ENCODE measurements around the gene HOGA1. TPM values are rescaled to one million over a fixed set of nuclear protein-coding genes. Genes with fewer than 3 reads are reported as not detected.

The HOGA1 gene
- polyA plus RNA-seq (2012; rRNA removed): 2.9 and 4.8 TPM in 2 replicates
- 1.9 and 3.0 TPM in 2 replicates for polyA plus RNA-seq (2012; cell fraction: cytosol; rRNA removed)
- polyA plus RNA-seq (2012; cell fraction: nucleus; rRNA removed): 5.9 and 9.4 TPM in 2 replicates

DNA sequence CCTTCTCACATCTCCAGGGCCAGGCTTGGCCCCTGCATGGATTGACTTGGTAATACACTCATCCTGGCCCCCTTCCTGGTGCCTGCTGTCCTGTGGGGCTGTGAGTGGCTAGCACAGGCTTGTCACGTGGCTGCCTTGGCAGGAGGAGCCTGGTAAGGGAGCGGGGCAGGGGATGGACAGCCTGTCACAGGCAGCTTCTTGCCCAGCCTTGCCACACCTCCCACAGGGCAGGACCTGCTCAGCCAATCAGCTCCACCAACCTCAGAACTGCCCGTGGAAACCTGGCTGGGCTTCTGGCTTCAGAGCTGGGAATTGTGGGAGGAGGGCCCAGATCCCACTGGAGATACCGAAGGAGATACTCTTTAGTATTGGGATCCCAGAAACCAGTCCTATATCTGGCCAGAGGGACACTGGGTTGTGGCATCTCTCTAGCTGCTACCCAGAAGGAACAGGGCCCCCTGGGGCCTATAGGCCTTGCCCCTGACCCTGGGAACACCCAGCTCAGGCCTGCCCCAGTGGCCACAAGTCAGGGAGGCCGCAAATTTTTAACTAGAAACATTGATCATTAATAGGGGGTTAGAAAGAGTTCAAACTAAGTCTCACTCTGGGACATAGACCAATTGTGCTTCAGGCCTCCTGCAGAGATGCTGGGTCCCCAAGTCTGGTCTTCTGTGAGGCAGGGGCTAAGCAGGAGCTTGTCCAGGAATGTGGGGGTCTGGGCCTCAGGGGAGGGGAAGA, at the start of gene HOGA1:
HOGA1 (plus strand) TSS at position 330 of the 738 bp plus-strand sequence; CDS start at position 645, 315 bp downstream.
- ChIA-PET CTCF (interaction anchor here (1.4 to 7.1 kb wide), 3 partner anchors 12 to 31 kb away, joined by 4 to 60 read pairs (median 7); partner anchors contain the start of gene ANKRD2), POLR2A (interaction anchor here (0.9 to 1.3 kb wide), 2 partner anchors 9 to 100 kb away, joined by 3 to 4 read pairs; no protein-coding TSS in a partner anchor)
- Histone ChIP-seq H3F3A (replicated peaks; ENCODE audit: insufficient read depth) (no peaks in the 10 kb centered on the region), H3K27me3 (ENCODE audit: insufficient read depth) (no peaks in the 10 kb centered on the region), H3K4me3 (ENCODE audit: low read depth in 2 of 2, low read length in 1 of 2) (no peak within 1 kb of the TSS; a peak in 1 of 4 replicates), H3K27ac (ENCODE audit: low read depth in 2 of 2, low read length in 1 of 2) (peak within 1 kb of the TSS; percentile 16 to 72; a peak in 3 of 4 replicates), H3K9ac (no peak within 1 kb of the TSS), H4K20me1 (ENCODE audit: insufficient read depth) (no peaks in the 10 kb centered on the region), H3K79me2 (ENCODE audit: insufficient read depth) (no peaks in the 10 kb centered on the region), H3K36me3 (replicated peaks in 1 of 2; ENCODE audit: control insufficient read depth in 1 of 2, insufficient read depth in 2 of 2, low read length in 1 of 2) (no peaks in the 10 kb centered on the region), H2AFZ (ENCODE audit: low read depth) (peak within 1 kb of the TSS; percentile 85; the same call in 1 of the 2 replicates), H3K9me3 (no peaks in the 10 kb centered on the region), H3K4me1 (ENCODE audit: control insufficient read depth in 1 of 2, insufficient read depth in 2 of 2, low read depth in 1 of 2, low read length in 1 of 2) (peaks cover 0 to 21% of the 10 kb centered on the region in 2 experiments; a peak in 1 of 4 replicates), H3K9me2 (no peaks in the 10 kb centered on the region), H3K4me2 (peak within 1 kb of the TSS; percentile 0; the same call in 1 of the 2 replicates)
- DNase-seq: peak; percentile 89
- TF ChIP-seq, protein P1, sequence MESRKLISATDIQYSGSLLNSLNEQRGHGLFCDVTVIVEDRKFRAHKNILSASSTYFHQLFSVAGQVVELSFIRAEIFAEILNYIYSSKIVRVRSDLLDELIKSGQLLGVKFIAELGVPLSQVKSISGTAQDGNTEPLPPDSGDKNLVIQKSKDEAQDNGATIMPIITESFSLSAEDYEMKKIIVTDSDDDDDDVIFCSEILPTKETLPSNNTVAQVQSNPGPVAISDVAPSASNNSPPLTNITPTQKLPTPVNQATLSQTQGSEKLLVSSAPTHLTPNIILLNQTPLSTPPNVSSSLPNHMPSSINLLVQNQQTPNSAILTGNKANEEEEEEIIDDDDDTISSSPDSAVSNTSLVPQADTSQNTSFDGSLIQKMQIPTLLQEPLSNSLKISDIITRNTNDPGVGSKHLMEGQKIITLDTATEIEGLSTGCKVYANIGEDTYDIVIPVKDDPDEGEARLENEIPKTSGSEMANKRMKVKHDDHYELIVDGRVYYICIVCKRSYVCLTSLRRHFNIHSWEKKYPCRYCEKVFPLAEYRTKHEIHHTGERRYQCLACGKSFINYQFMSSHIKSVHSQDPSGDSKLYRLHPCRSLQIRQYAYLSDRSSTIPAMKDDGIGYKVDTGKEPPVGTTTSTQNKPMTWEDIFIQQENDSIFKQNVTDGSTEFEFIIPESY (IDR thresholded peaks at IDR 0.05; ENCODE audit: borderline replicate concordance, low read depth): no peak
- TF ChIP-seq GABPA (IDR thresholded peaks at IDR 0.05; ENCODE audit: low read depth) (no peak), JUND (IDR thresholded peaks at IDR 0.05) (no peak), GATA2 (CRISPR knock-in tag; IDR thresholded peaks at IDR 0.05) (peak; percentile 68; the same call in 1 of the 2 replicates), MXI1 (IDR thresholded peaks at IDR 0.05; ENCODE audit: low read depth, low read length) (peak; percentile 84), EP300 (IDR thresholded peaks at IDR 0.05; ENCODE audit: borderline replicate concordance in 1 of 2, low read depth in 1 of 2, low read length in 1 of 2) (no peak), NFIC (IDR thresholded peaks at IDR 0.05; ENCODE audit: borderline replicate concordance) (no peak), POLR2AphosphoS5 (IDR thresholded peaks at IDR 0.05; ENCODE audit: low read depth, low read length) (0 out of 2 replicates have a peak, but pooled peaks have one; percentile 30), CHD2 (IDR thresholded peaks at IDR 0.05; ENCODE audit: low read length, partially characterized antibody) (no peak), RFX5 (IDR thresholded peaks at IDR 0.05; ENCODE audit: low read length) (peak; percentile 64; the same call in 1 of the 2 replicates), FOXJ3 (CRISPR knock-in tag; IDR thresholded peaks at IDR 0.05) (no peak)
- TF ChIP-seq, protein P2, sequence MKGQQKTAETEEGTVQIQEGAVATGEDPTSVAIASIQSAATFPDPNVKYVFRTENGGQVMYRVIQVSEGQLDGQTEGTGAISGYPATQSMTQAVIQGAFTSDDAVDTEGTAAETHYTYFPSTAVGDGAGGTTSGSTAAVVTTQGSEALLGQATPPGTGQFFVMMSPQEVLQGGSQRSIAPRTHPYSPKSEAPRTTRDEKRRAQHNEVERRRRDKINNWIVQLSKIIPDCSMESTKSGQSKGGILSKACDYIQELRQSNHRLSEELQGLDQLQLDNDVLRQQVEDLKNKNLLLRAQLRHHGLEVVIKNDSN (IDR thresholded peaks at IDR 0.05; ENCODE audit: borderline replicate concordance, low read depth): peak; percentile 89
- TF ChIP-seq, protein P3, sequence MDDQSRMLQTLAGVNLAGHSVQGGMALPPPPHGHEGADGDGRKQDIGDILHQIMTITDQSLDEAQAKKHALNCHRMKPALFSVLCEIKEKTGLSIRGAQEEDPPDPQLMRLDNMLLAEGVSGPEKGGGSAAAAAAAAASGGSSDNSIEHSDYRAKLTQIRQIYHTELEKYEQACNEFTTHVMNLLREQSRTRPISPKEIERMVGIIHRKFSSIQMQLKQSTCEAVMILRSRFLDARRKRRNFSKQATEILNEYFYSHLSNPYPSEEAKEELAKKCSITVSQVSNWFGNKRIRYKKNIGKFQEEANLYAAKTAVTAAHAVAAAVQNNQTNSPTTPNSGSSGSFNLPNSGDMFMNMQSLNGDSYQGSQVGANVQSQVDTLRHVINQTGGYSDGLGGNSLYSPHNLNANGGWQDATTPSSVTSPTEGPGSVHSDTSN (IDR thresholded peaks at IDR 0.05): peak; percentile 40; the same call in 1 of the 2 replicates
- TF ChIP-seq, protein P4, sequence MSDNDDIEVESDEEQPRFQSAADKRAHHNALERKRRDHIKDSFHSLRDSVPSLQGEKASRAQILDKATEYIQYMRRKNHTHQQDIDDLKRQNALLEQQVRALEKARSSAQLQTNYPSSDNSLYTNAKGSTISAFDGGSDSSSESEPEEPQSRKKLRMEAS (IDR thresholded peaks at IDR 0.05; ENCODE audit: low read depth): peak; percentile 62; the same call in 1 of the 2 replicates
- TF ChIP-seq, protein P5, sequence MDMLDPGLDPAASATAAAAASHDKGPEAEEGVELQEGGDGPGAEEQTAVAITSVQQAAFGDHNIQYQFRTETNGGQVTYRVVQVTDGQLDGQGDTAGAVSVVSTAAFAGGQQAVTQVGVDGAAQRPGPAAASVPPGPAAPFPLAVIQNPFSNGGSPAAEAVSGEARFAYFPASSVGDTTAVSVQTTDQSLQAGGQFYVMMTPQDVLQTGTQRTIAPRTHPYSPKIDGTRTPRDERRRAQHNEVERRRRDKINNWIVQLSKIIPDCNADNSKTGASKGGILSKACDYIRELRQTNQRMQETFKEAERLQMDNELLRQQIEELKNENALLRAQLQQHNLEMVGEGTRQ (IDR thresholded peaks at IDR 0.05; ENCODE audit: borderline replicate concordance, low read depth, low read length): peak; percentile 49; the same call in 1 of the 2 replicates
- TF ChIP-seq, protein P6, sequence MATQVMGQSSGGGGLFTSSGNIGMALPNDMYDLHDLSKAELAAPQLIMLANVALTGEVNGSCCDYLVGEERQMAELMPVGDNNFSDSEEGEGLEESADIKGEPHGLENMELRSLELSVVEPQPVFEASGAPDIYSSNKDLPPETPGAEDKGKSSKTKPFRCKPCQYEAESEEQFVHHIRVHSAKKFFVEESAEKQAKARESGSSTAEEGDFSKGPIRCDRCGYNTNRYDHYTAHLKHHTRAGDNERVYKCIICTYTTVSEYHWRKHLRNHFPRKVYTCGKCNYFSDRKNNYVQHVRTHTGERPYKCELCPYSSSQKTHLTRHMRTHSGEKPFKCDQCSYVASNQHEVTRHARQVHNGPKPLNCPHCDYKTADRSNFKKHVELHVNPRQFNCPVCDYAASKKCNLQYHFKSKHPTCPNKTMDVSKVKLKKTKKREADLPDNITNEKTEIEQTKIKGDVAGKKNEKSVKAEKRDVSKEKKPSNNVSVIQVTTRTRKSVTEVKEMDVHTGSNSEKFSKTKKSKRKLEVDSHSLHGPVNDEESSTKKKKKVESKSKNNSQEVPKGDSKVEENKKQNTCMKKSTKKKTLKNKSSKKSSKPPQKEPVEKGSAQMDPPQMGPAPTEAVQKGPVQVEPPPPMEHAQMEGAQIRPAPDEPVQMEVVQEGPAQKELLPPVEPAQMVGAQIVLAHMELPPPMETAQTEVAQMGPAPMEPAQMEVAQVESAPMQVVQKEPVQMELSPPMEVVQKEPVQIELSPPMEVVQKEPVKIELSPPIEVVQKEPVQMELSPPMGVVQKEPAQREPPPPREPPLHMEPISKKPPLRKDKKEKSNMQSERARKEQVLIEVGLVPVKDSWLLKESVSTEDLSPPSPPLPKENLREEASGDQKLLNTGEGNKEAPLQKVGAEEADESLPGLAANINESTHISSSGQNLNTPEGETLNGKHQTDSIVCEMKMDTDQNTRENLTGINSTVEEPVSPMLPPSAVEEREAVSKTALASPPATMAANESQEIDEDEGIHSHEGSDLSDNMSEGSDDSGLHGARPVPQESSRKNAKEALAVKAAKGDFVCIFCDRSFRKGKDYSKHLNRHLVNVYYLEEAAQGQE (IDR thresholded peaks at IDR 0.05; ENCODE audit: low read depth, low read length): no peak
- 88% methylated on average over 1 of the region's 5 CpGs for WGBS (ENCODE audit: low lambda C conversion rate)
